Lower lobe of right lung (tissue), 2 donors: Measurements from ENCODE around the gene B3GNT5. TPM values are rescaled to one million over a fixed set of nuclear protein-coding genes. Genes with fewer than 3 reads are reported as not detected.

Experiments
- ATAC-seq, 2 donors: fragments of 200-7000 bp; cut with Tn5 transposase; one replicate each; pipeline ENCODE4 v1.9.1; 2020 to 2022; ENCODE audit warnings: mild to moderate bottlenecking in 2 of 2, moderate library complexity in 2 of 2
- DNase-seq: peaks from one replicate; pipeline ENCODE4 v3.0.0-alpha.2; 2020
- H3K27ac ChIP-seq: fragments of 200-600 bp; one replicate; pipeline ENCODE4 v1.8.0; 2022
- H3K27me3 ChIP-seq: fragments of 200-600 bp; one replicate; pipeline ENCODE4 v1.8.0; 2022; ENCODE audit warnings: low read depth
- H3K36me3 ChIP-seq: fragments of 200-600 bp; one replicate; pipeline ENCODE4 v1.8.0; 2022; ENCODE audit warnings: mild to moderate bottlenecking
- H3K4me1 ChIP-seq: fragments of 200-600 bp; one replicate; pipeline ENCODE4 v1.8.0; 2022
- H3K4me3 ChIP-seq: fragments of 200-600 bp; one replicate; pipeline ENCODE4 v1.8.0; 2022; ENCODE audit warnings: mild to moderate bottlenecking
- H3K9me3 ChIP-seq: fragments of 200-600 bp; one replicate; pipeline ENCODE4 v1.8.0; 2022
- intact Hi-C: fragments of 100-400 bp; cut with DNase I; formaldehyde crosslinking; loops from one replicate; pipeline ENCODE4 v1.11.0; 2022
- total RNA-seq: library from RNA; stranded (reverse); fragmentation: NEBNext Ultra II Directional; extraction: Animal tissue kit (Norgen Biotek cat#: 25700); gene quantifications from one replicate; pipeline ENCODE4 v1.2.1, GENCODE V29; 2021
- TF ChIP-seq, protein P1 (sequence below): fragments of 200-600 bp; IDR thresholded peaks from one replicate; pipeline ENCODE4 v1.8.0; 2022; ENCODE audit warnings: antibody characterized with exemption, mild to moderate bottlenecking
- donor health status: DM: no; HTN: yes; CAD: no; lungs with severe emphysema.

Gene B3GNT5
- total RNA-seq, 1 donor from 2014 or later: 30.8 TPM

DNA sequence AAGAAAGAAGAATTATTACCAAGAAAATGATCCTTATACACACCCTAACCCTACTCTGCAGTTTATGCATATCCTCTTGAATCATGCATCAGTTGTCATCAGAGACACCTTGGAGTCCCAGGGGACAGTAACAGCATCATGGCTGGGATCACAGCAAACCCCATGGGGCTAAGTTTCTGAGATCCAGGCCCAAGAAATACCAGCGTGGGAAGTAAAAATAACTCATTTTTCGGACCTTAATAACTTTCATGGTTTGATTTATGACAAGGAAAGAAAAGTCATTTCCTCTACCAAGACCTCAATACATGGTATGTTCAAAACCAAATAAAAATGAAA, 38.8 kb upstream of the B3GNT5 start:
- TF ChIP-seq, protein P1, sequence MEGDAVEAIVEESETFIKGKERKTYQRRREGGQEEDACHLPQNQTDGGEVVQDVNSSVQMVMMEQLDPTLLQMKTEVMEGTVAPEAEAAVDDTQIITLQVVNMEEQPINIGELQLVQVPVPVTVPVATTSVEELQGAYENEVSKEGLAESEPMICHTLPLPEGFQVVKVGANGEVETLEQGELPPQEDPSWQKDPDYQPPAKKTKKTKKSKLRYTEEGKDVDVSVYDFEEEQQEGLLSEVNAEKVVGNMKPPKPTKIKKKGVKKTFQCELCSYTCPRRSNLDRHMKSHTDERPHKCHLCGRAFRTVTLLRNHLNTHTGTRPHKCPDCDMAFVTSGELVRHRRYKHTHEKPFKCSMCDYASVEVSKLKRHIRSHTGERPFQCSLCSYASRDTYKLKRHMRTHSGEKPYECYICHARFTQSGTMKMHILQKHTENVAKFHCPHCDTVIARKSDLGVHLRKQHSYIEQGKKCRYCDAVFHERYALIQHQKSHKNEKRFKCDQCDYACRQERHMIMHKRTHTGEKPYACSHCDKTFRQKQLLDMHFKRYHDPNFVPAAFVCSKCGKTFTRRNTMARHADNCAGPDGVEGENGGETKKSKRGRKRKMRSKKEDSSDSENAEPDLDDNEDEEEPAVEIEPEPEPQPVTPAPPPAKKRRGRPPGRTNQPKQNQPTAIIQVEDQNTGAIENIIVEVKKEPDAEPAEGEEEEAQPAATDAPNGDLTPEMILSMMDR: no peak
- Histone ChIP-seq H3K27ac (no peak overlapping the region), H3K36me3 (no peaks in the 10 kb centered on the region), H3K4me1 (peaks cover 12% of the 10 kb centered on the region), H3K27me3 (no peaks in the 10 kb centered on the region), H3K4me3 (no peak overlapping the region), H3K9me3 (no peaks in the 10 kb centered on the region)
- no peak for DNase-seq
- no peak for ATAC-seq
- intact Hi-C loops: no loop called here

DNA sequence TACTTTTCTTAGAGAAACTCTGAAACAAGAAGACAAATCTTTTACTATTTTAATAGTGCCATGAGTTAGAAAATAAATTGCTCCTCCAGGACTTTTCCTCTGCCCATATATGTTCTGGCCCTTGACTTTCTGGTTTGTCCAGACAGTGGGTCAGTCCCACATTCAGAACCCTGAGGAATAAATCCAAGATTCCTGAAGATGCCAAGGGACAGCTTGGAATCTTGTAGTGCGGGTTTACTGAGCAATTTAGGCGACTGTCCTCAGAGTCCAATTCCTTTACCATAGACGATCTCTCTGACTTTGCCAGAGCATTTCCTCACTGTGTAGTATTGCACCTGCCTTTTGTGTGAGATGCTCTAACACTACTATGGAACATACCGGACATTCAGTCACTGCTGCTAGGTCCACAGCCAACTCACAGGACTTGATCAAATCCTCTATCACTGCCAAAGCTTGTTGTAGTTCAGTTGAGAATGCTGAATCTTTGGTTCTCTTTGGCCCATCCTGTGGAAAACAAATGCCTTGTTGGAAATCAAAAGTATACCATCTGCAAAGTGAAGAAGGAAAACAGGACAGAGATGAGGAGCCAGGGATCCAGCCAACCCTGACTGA, 37.4 kb upstream of the B3GNT5 start:
- no peak overlapping the region for H3K4me3 ChIP-seq
- ATAC-seq (no peak), DNase-seq (no peak)
- H3K27ac ChIP-seq: no peak overlapping the region
- intact Hi-C loops: no loop called here
- TF ChIP-seq, protein P1: no peak
- H3K9me3 ChIP-seq: no peaks in the 10 kb centered on the region
- H3K27me3 ChIP-seq: no peaks in the 10 kb centered on the region
- peaks cover 10% of the 10 kb centered on the region for H3K4me1 ChIP-seq
- H3K36me3 ChIP-seq: no peaks in the 10 kb centered on the region

DNA sequence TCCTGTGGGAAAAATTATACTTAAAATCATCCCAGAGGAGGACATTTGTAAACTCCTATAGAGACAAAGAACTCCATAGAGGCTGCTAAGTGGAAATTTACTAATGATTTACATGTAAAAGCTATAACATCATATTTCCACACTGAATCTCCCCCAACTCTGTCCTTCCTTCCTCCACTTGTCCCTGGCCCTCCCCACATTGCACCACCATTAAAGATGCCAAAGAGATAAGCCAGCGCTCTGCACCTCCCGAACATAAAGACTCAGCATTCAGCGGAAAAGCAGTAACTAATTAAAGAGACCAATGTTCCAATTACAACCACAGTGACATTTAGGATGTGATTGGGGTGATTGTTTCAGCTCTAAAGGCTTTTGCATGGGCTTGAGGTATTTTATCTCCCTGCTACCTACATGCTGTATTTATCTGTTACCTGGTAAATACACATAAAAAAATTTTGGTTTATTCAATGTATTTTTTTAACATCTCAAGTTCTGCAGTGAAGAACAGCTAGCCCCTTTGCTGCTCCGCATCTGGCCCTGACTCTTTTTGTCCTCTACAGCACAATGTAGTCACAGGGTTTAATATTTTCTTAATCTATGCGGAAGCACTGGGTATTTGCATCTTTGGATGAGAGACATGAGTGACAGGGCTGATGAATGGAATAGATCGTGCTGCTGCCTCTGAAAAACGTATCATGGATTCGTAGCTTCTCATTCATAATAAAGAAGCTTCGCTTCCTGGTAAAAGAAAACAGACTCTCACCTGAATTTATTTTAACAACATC, 35.3 kb upstream of the B3GNT5 start:
- Histone ChIP-seq H3K27me3 (no peaks in the 10 kb centered on the region), H3K4me1 (no peaks in the 10 kb centered on the region), H3K4me3 (no peak overlapping the region), H3K27ac (no peak overlapping the region), H3K9me3 (no peaks in the 10 kb centered on the region), H3K36me3 (no peaks in the 10 kb centered on the region)
- intact Hi-C loops: no loop called here
- DNase-seq: no peak
- no peak for ATAC-seq
- TF ChIP-seq, protein P1: no peak

DNA sequence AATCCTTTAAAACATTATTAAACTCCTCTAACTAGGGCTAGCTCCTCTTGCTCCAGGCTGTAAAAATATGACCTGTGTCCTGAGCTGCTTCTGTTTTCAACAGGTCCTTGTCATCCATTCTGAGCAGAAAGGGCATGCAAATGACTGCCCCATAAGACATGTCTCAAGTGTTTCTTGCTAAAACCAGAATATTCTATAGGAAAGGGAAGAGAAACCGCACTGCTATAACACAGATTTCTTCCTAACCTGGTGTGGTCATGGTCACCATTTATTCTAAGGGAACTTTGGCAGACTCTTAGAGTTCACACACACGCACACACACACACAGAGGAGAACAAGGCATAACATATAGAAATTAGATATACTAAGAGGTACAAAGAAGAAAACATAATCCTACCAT, 34.2 kb upstream of the B3GNT5 start:
- Histone ChIP-seq H3K4me1 (no peaks in the 10 kb centered on the region), H3K36me3 (no peaks in the 10 kb centered on the region), H3K27me3 (no peaks in the 10 kb centered on the region), H3K9me3 (no peaks in the 10 kb centered on the region), H3K4me3 (no peak overlapping the region), H3K27ac (no peak overlapping the region)
- no peak for DNase-seq
- peak in 1 of 2 donors; percentile 59 for ATAC-seq
- intact Hi-C loops: no loop called here
- TF ChIP-seq, protein P1: no peak

DNA sequence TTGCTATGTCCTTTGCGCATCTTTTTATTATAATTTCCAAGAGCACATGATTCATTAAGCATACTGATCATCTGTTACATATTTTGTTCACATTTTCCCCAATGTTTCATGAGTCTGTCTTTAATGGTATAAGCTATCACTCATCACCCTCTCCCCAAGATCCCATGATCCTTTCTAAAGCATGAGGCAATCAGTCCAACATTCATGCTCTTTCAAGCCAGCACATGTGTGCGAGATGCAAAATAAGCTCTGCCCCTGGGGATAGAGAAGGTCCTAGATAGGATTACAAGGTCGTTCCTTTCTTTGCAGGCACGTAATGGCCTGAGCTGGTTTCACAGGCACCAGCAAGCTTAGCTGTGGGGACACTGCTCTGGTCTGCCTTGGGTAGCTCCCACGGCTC, 32.2 kb upstream of the B3GNT5 start:
- intact Hi-C loops: no loop called here
- H3K4me3 ChIP-seq: no peak overlapping the region
- H3K27ac ChIP-seq: no peak overlapping the region
- no peaks in the 10 kb centered on the region for H3K36me3 ChIP-seq
- TF ChIP-seq, protein P1: no peak
- no peaks in the 10 kb centered on the region for H3K27me3 ChIP-seq
- no peak for DNase-seq
- no peaks in the 10 kb centered on the region for H3K9me3 ChIP-seq
- no peaks in the 10 kb centered on the region for H3K4me1 ChIP-seq
- no peak for ATAC-seq
